Upper lobe of left lung (tissue), 4 donors: ENCODE data around the gene OSER1.

Experiments used
- CTCF ChIP-seq, 6 experiments: fragments of 450-650 bp in 4 of 6; fragments of 200-600 bp in 2 of 6; sonication (generic) in 2 of 6; IDR thresholded peaks; one replicate each; pipeline ENCODE4 v1.5.1; 2016 to 2019; ENCODE audit warnings: antibody characterized with exemption in 6 of 6
- POLR2A ChIP-seq, 4 donors: fragments of 450-650 bp; IDR thresholded peaks; one replicate each; pipeline ENCODE4 v1.5.1; 2016 to 2017; ENCODE audit warnings: antibody characterized with exemption in 4 of 4, mild to moderate bottlenecking in 2 of 4
- POLR2AphosphoS5 ChIP-seq, 2 donors: sonication (generic); formaldehyde crosslinking; IDR thresholded peaks; one replicate each; pipeline ENCODE4 v1.5.1; 2017; ENCODE audit warnings: antibody characterized with exemption in 2 of 2

GRCh38 chr20:44233436-44234016 lies 23.0 kb upstream of the OSER1 start:
- TF ChIP-seq POLR2AphosphoS5 (IDR thresholded peaks at IDR 0.05): no peak
- TF ChIP-seq POLR2A (IDR thresholded peaks at IDR 0.05): no peak
- TF ChIP-seq CTCF (IDR thresholded peaks at IDR 0.05): no peak
